GM12875 (cell line): ENCODE results near the gene TXNIP.

Experiments used
- H3K4me3 ChIP-seq: one replicate; pipeline ENCODE4 v1.5.1; 2011; ENCODE audit warnings: low read depth, low read length, control low read depth
- CTCF ChIP-seq: IDR thresholded peaks from 2 replicates; pipeline ENCODE4 v1.5.1; 2011; ENCODE audit warnings: low read depth, mild to moderate bottlenecking, control low read depth, inconsistent platforms, low read length, moderate library complexity, borderline replicate concordance; ENCODE audit not compliant: insufficient read depth

The TXNIP gene

GRCh38 chr1:145996433-145997015 lies at the start of gene TXNIP:
Gene TXNIP (minus strand): TSS chr1:145996579. CDS start chr1:145996266, 313 bp downstream.
- TF ChIP-seq CTCF: no peak
- H3K4me3 ChIP-seq: peak within 1 kb of the TSS; percentile 81

- H3K4me3 ChIP-seq: no peak overlapping the region
- TF ChIP-seq CTCF: no peak
Measured at GRCh38 chr1:146039844-146040194, 43.4 kb upstream of the TXNIP start.

GRCh38 chr1:146036965-146037646 lies 40.7 kb upstream of the TXNIP start:
- TF ChIP-seq CTCF: no peak
- peak overlapping the region; percentile 65 for H3K4me3 ChIP-seq

GRCh38 chr1:146036241-146036964 lies 40.0 kb upstream of the TXNIP start:
- no peak for TF ChIP-seq CTCF
- H3K4me3 ChIP-seq: peak overlapping the region; percentile 54

GRCh38 chr1:146035048-146035423 lies 38.7 kb upstream of the TXNIP start:
- H3K4me3 ChIP-seq: peak overlapping the region; percentile 10
- TF ChIP-seq CTCF: no peak

- peak; percentile 32; the same call in 1 of the 2 replicates for TF ChIP-seq CTCF
Measured at GRCh38 chr1:146032631-146033219, 36.3 kb upstream of the TXNIP start.

More at GRCh38 chr1:146032631-146033219, 36.3 kb upstream of the TXNIP start:
- H3K4me3 ChIP-seq: no peak overlapping the region
